ENCODE results near the gene PHLDA2.

Gene PHLDA2

GRCh38 chr11:2923446-2924375, 5.5 kb downstream of the PHLDA2 start:
- no peak for TF ChIP-seq CTCF (IDR thresholded peaks at IDR 0.05)

GRCh38 chr11:2922655-2923054, 6.6 kb downstream of the PHLDA2 start:
- TF ChIP-seq CTCF (IDR thresholded peaks at IDR 0.05), result no peak

GRCh38 chr11:2921742-2922493, 7.3 kb downstream of the PHLDA2 start:
- TF ChIP-seq CTCF (IDR thresholded peaks at IDR 0.05), result no peak

GRCh38 chr11:2921261-2921660, 8.0 kb downstream of the PHLDA2 start:
- TF ChIP-seq CTCF (IDR thresholded peaks at IDR 0.05), result no peak

- no peak for TF ChIP-seq CTCF (IDR thresholded peaks at IDR 0.05)
Measured at GRCh38 chr11:2920343-2920742, 8.9 kb downstream of the PHLDA2 start.

GRCh38 chr11:2919837-2920236, 9.4 kb downstream of the PHLDA2 start:
- no peak for TF ChIP-seq CTCF (IDR thresholded peaks at IDR 0.05)

GRCh38 chr11:2919188-2919587, 10.0 kb downstream of the PHLDA2 start:
- no peak for TF ChIP-seq CTCF (IDR thresholded peaks at IDR 0.05)
